H1 (cell line): ENCODE measurements around the gene TFF3. TPM values are rescaled to one million over a fixed set of nuclear protein-coding genes. Genes with fewer than 3 reads are reported as not detected.

Source experiments
- CTCF ChIA-PET: fragments of 300-600 bp; sonication (Branson Sonifier 250); formaldehyde crosslinking; loops from one replicate; lab custom pipeline; 2021; ENCODE audit not compliant: partially characterized antibody; lab: Charles Lee
- POLR2A ChIA-PET: fragments of 300-600 bp; sonication (Branson Sonifier 250); formaldehyde crosslinking; loops from one replicate; lab custom pipeline; 2021; ENCODE audit warnings: inconsistent platforms; ENCODE audit not compliant: partially characterized antibody; lab: Charles Lee
- DNase-seq, 2 experiments: peaks; one replicate each; pipeline versions ENCODE4 v3.0.0 to v3.0.0-alpha.2; 2010 to 2022; ENCODE audit warnings: low spot score in 2 of 2, low read depth in 1 of 2, mixed read lengths in 1 of 2
- FAIRE-seq: peaks from 2 replicates; lab custom pipeline; 2011; peaks lifted over from hg19 to GRCh38; lab: Jason Lieb, UNC
- H2AFZ ChIP-seq: 2 replicates; pipeline ENCODE4 v1.8.1; 2012; ENCODE audit warnings: low read length, inconsistent platforms
- H2AK5ac ChIP-seq: 2 replicates; pipeline ENCODE4 v1.6.1; 2013; ENCODE audit warnings: low read depth, low read length
- H2BK120ac ChIP-seq: replicated peaks from 2 replicates; pipeline ENCODE3; 2013; ENCODE audit warnings: low read depth, low read length, inconsistent platforms
- H2BK12ac ChIP-seq: 2 replicates; pipeline ENCODE4 v1.6.1; 2013; ENCODE audit warnings: low read depth, low read length
- H2BK15ac ChIP-seq: 2 replicates; pipeline ENCODE4 v1.6.1; 2013; ENCODE audit warnings: low read length
- H2BK20ac ChIP-seq: 2 replicates; pipeline ENCODE4 v1.6.1; 2013; ENCODE audit warnings: low read length
- H2BK5ac ChIP-seq: 2 replicates; pipeline ENCODE4 v1.6.1; 2013; ENCODE audit warnings: low read depth, low read length
- H3K14ac ChIP-seq: 2 replicates; pipeline ENCODE4 v1.6.1; 2013; ENCODE audit warnings: inconsistent platforms; ENCODE audit not compliant: insufficient read length
- H3K18ac ChIP-seq: 2 replicates; pipeline ENCODE4 v1.6.1; 2013; ENCODE audit warnings: low read length; ENCODE audit errors: extremely low read depth
- H3K23ac ChIP-seq: 2 replicates; pipeline ENCODE4 v1.6.1; 2013; ENCODE audit warnings: inconsistent platforms; ENCODE audit not compliant: insufficient read length
- H3K23me2 ChIP-seq: 2 replicates; pipeline ENCODE4 v1.6.1; 2013; ENCODE audit warnings: low read depth, low read length
- H3K27ac ChIP-seq: 2 replicates; pipeline ENCODE4 v1.6.1; 2011; ENCODE audit warnings: low read depth, low read length, inconsistent platforms
- H3K27me3 ChIP-seq, 4 experiments: replicated peaks in 1 of 4; 1 replicate in 1 of 4; 2 replicates in 3 of 4; pipeline versions ENCODE4 v1.6.1 to v1.8.1; 2011 to 2013; ENCODE audit warnings: low read length in 3 of 4, mild to moderate bottlenecking in 3 of 4, inconsistent platforms in 2 of 4, mixed read lengths in 2 of 4, moderate library complexity in 1 of 4; ENCODE audit not compliant: control insufficient read depth in 3 of 4, insufficient read depth in 3 of 4; ENCODE audit errors: extremely low read depth in 1 of 4
- H3K36me3 ChIP-seq, 4 experiments: 2 replicates each; pipeline versions ENCODE4 v1.6.1 to v1.8.1; 2011 to 2013; ENCODE audit warnings: mild to moderate bottlenecking in 4 of 4, low read length in 3 of 4, moderate library complexity in 2 of 4, control low read depth in 1 of 4, inconsistent platforms in 1 of 4; ENCODE audit not compliant: insufficient read depth in 4 of 4, control insufficient read depth in 2 of 4
- H3K4ac ChIP-seq: replicated peaks from 2 replicates; pipeline ENCODE3; 2013; ENCODE audit warnings: low read length, low read depth, mixed read lengths, inconsistent platforms; ENCODE audit not compliant: insufficient read length
- H3K4me1 ChIP-seq, 4 experiments: replicated peaks in 1 of 4; 1 replicate in 1 of 4; 2 replicates in 3 of 4; pipeline versions ENCODE4 v1.6.1 to v1.8.1; 2011 to 2013; ENCODE audit warnings: low read length in 3 of 4, inconsistent platforms in 2 of 4, mixed read lengths in 1 of 4; ENCODE audit not compliant: insufficient read depth in 4 of 4, control insufficient read depth in 3 of 4
- H3K4me2 ChIP-seq, 2 experiments: 2 replicates each; pipeline versions ENCODE4 v1.6.1 to v1.8.1; 2011 to 2013; ENCODE audit warnings: low read depth in 2 of 2, low read length in 2 of 2, control low read depth in 1 of 2, inconsistent platforms in 1 of 2, mild to moderate bottlenecking in 1 of 2; ENCODE audit not compliant: insufficient read depth in 1 of 2
- H3K4me3 ChIP-seq, 4 experiments: fragments of 200-600, 300-600 bp in 1 of 4; sonication (generic), shearing (Covaris generic), sonication (Bioruptor Twin) in 1 of 4; 2 replicates each; pipeline versions ENCODE4 v1.5.1 to v1.8.1; 2011 to 2016; ENCODE audit warnings: low read length in 4 of 4, low read depth in 3 of 4, control low read depth in 2 of 4, inconsistent platforms in 2 of 4, mild to moderate bottlenecking in 2 of 4, mixed read lengths in 1 of 4, moderate library complexity in 1 of 4; ENCODE audit not compliant: insufficient read depth in 2 of 4; ENCODE audit errors: extremely low read depth in 1 of 4
- H3K56ac ChIP-seq: replicated peaks from 2 replicates; pipeline ENCODE3; 2013; ENCODE audit warnings: low read depth, mild to moderate bottlenecking, mixed read lengths, low read length, inconsistent platforms; ENCODE audit not compliant: insufficient read length
- H3K79me1 ChIP-seq: 2 replicates; pipeline ENCODE4 v1.6.1; 2013; ENCODE audit warnings: low read depth, low read length, control low read depth
- H3K79me2 ChIP-seq, 2 experiments: 2 replicates each; pipeline versions ENCODE4 v1.6.1 to v1.8.1; 2012 to 2013; ENCODE audit warnings: low read length in 2 of 2, mild to moderate bottlenecking in 2 of 2, inconsistent platforms in 1 of 2; ENCODE audit not compliant: insufficient read depth in 2 of 2, control insufficient read depth in 1 of 2
- H3K9ac ChIP-seq, 4 experiments: replicated peaks in 1 of 4; 1 replicate in 1 of 4; 2 replicates in 3 of 4; pipeline versions ENCODE4 v1.6.1 to v1.8.1; 2011 to 2013; ENCODE audit warnings: low read depth in 3 of 4, low read length in 3 of 4, control low read depth in 2 of 4, mild to moderate bottlenecking in 2 of 4, moderate library complexity in 2 of 4, inconsistent platforms in 1 of 4; ENCODE audit errors: extremely low read depth in 1 of 4
- H3K9me3 ChIP-seq, 2 experiments: 2 replicates each; pipeline versions ENCODE4 v1.6.1 to v1.8.1; 2012 to 2013; ENCODE audit warnings: mild to moderate bottlenecking in 2 of 2, moderate library complexity in 2 of 2, control low read depth in 1 of 2, inconsistent platforms in 1 of 2, low read depth in 1 of 2, low read length in 1 of 2, mixed read lengths in 1 of 2; ENCODE audit not compliant: insufficient read depth in 2 of 2
- H4K20me1 ChIP-seq, 2 experiments: replicated peaks in 1 of 2; 2 replicates each; pipeline versions ENCODE3 to v1.8.1; 2011 to 2013; ENCODE audit warnings: inconsistent platforms in 2 of 2, low read length in 2 of 2, mild to moderate bottlenecking in 1 of 2; ENCODE audit not compliant: insufficient read depth in 2 of 2, control insufficient read depth in 1 of 2
- H4K5ac ChIP-seq: 2 replicates; pipeline ENCODE4 v1.6.1; 2013; ENCODE audit warnings: low read length, low read depth, mixed read lengths, inconsistent platforms; ENCODE audit not compliant: insufficient read length
- H4K8ac ChIP-seq: 2 replicates; pipeline ENCODE4 v1.8.0; 2013; ENCODE audit warnings: mild to moderate bottlenecking, moderate library complexity, low read length, inconsistent platforms; ENCODE audit not compliant: insufficient read depth; ENCODE audit errors: extremely low read depth
- H4K91ac ChIP-seq: replicated peaks from 2 replicates; pipeline ENCODE3; 2013; ENCODE audit warnings: low read length, mixed read lengths, inconsistent platforms; ENCODE audit not compliant: insufficient read length
- WGBS, 2 experiments: shearing (Covaris generic) in 1 of 2; methylation state at CpG; one replicate each; pipeline versions ENCODE4 v1.1.6 to v1.1.7; 2013 to 2015; ENCODE audit warnings: low lambda C conversion rate in 2 of 2, mixed read lengths in 2 of 2, inconsistent platforms in 1 of 2, low coverage in 1 of 2, missing lambda C conversion rate in 1 of 2; ENCODE audit not compliant: insufficient replicate concordance in 2 of 2, insufficient coverage in 1 of 2, insufficient read length in 1 of 2; ENCODE audit errors: extremely low coverage in 1 of 2, missing lambda C conversion rate in 1 of 2; 5-methylcytosine and 5-hydroxymethylcytosine counted together
- polyA plus RNA-seq, 7 experiments: library from polyadenylated mRNA; depleted of rRNA in 3 of 7; stranded (reverse) in 5 of 7; unstranded in 2 of 7; fragments of >200 nt in 5 of 7; fragments of 200-250 nt in 2 of 7; gene quantifications; 1 replicate in 5 of 7; 2 replicates in 1 of 7; 4 replicates in 1 of 7; pipeline versions ENCODE4 v1.2.1 to v1.2.3, GENCODE V29; 2011 to 2013; ENCODE audit warnings: missing spikeins in 2 of 7, mixed read lengths in 2 of 7
- total RNA-seq: library from RNA; stranded (reverse); fragmentation: NEBNext Ultra II Directional; extraction: Animal tissue kit (Norgen Biotek cat#: 25700); gene quantifications from 2 replicates; pipeline ENCODE4 v1.2.1, GENCODE V29; 2021

TFF3 gene
- total and polyA plus RNA-seq, 2 of the 8 experiments (the other 6 are each of a cell fraction or from before 2014, with no cell fraction given) = 1.7 to 6.7 TPM

GRCh38 chr21:42282715-42283114, 32.5 kb downstream of the TFF3 start:
- Histone ChIP-seq H2BK5ac (no peak overlapping the region), H4K5ac (no peak overlapping the region), H2BK12ac (no peak overlapping the region), H3K18ac (no peak overlapping the region), H4K20me1 (no peaks in the 10 kb centered on the region), H3K4me2 (no peak overlapping the region), H2AK5ac (no peak overlapping the region), H3K4me1 (no peaks in the 10 kb centered on the region; a peak in 1 of 7 replicates), H3K9ac (no peak overlapping the region), H4K91ac (no peak overlapping the region), H2BK15ac (no peak overlapping the region), H3K27ac (no peak overlapping the region), H3K4ac (no peak overlapping the region), H3K36me3 (no peaks in the 10 kb centered on the region), H2BK120ac (no peak overlapping the region), H3K79me1 (no peaks in the 10 kb centered on the region), H3K14ac (no peak overlapping the region), H2BK20ac (no peak overlapping the region), H4K8ac (no peak overlapping the region), H3K9me3 (no peaks in the 10 kb centered on the region), H3K4me3 (no peak overlapping the region), H3K23me2 (no peaks in the 10 kb centered on the region), H3K56ac (no peak overlapping the region), H3K79me2 (no peaks in the 10 kb centered on the region), H2AFZ (no peak overlapping the region), H3K23ac (no peak overlapping the region), H3K27me3 (no peaks in the 10 kb centered on the region)
- DNase-seq = no peak
- CTCF ChIA-PET = interaction anchor here (1.2 kb wide), 1 partner anchor 136 kb away, joined by 4 read pairs; no protein-coding TSS in a partner anchor
- FAIRE-seq = no peak
- POLR2A ChIA-PET = no interaction called here
- WGBS, 2 experiments = 90% methylated on average over 11 of the region's 12 CpGs; no CpG with 5 or more reads in 1 of the 2 experiments
